Measurements from ENCODE around the gene MLANA. TPM values are rescaled to one million over a fixed set of nuclear protein-coding genes. Genes with fewer than 3 reads are reported as not detected.

The MLANA gene
- total RNA-seq, 1 experiment from 2014 or later: 0.04 TPM

- H3K27me3 ChIP-seq: no peaks in the 10 kb centered on the region
- no peaks in the 10 kb centered on the region for H3K9me3 ChIP-seq (replicated peaks)
- no peak overlapping the region for H3K27ac ChIP-seq
- H3K36me3 ChIP-seq: no peaks in the 10 kb centered on the region
- no peak for DNase-seq
- H3K4me1 ChIP-seq: no peaks in the 10 kb centered on the region
- H3K4me3 ChIP-seq: no peak overlapping the region
Observed at GRCh38 chr9:5902377-5902776, 11.7 kb downstream of the MLANA start.

DNA sequence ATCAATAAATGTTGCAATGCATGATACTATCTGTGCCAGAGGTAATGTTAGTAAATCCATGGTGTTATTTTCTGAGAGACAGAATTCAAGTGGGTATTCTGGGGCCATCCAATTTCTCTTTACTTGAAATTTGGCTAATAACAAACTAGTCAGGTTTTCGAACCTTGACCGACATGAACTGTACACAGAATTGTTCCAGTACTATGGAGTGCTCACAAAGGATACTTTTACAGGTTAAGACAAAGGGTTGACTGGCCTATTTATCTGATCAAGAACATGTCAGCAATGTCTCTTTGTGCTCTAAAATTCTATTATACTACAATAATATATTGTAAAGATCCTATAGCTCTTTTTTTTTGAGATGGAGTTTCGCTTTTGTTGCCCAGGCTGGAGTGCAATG, 18.2 kb downstream of the MLANA start:
- Histone ChIP-seq H3K27me3 (no peaks in the 10 kb centered on the region), H3K27ac (no peak overlapping the region), H3K4me3 (no peak overlapping the region), H3K4me1 (no peaks in the 10 kb centered on the region), H3K9me3 (replicated peaks) (no peaks in the 10 kb centered on the region), H3K36me3 (no peaks in the 10 kb centered on the region)
- no peak for DNase-seq

- H3K27me3 ChIP-seq: no peaks in the 10 kb centered on the region
- H3K4me1 ChIP-seq: no peaks in the 10 kb centered on the region
- H3K9me3 ChIP-seq (replicated peaks): no peaks in the 10 kb centered on the region
- DNase-seq: no peak
- H3K27ac ChIP-seq: no peak overlapping the region
- no peak overlapping the region for H3K4me3 ChIP-seq
- no peaks in the 10 kb centered on the region for H3K36me3 ChIP-seq
Observed at GRCh38 chr9:5909976-5910375, 19.3 kb downstream of the MLANA start.

DNA sequence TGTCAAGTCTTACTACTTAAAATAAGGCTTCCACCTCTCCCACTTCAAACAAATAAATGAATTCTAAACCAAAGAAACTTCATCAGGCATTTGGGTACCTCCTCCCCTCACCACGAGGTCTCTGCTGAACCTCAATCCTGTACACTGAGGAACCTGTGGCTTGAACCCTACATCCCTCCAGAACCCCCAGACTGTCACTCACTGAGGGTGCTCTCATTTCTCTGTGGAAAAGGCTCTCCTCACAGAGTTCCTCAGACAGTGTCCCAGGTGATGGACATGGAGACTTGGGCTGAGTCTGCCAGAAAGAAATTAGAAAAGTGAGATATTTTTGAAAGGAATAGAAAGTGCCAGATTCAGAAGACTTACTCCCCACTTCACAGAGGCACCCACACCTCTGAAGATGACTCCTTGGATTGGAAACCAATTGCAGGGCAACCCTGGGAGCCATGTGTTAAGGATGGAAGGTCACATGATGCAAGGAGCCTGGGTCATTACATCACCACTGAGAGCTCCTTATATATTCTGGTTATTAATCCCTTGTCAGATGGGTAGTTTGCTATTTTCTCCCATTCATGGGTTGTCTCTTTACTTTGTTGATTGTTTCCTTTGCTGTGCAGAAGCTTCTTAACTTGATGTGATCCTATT, 19.8 kb downstream of the MLANA start:
- H3K36me3 ChIP-seq: no peaks in the 10 kb centered on the region
- H3K27me3 ChIP-seq: no peaks in the 10 kb centered on the region
- no peaks in the 10 kb centered on the region for H3K4me1 ChIP-seq
- no peaks in the 10 kb centered on the region for H3K9me3 ChIP-seq (replicated peaks)
- no peak overlapping the region for H3K27ac ChIP-seq
- DNase-seq: no peak
- no peak overlapping the region for H3K4me3 ChIP-seq

GRCh38 chr9:5915438-5915837, 24.7 kb downstream of the MLANA start:
- Histone ChIP-seq H3K27me3 (no peaks in the 10 kb centered on the region), H3K4me3 (no peak overlapping the region), H3K4me1 (no peaks in the 10 kb centered on the region), H3K27ac (no peak overlapping the region), H3K36me3 (no peaks in the 10 kb centered on the region), H3K9me3 (replicated peaks) (no peaks in the 10 kb centered on the region)
- DNase-seq: no peak

GRCh38 chr9:5917273-5917672, 26.6 kb downstream of the MLANA start:
- no peaks in the 10 kb centered on the region for H3K9me3 ChIP-seq (replicated peaks)
- no peak overlapping the region for H3K4me3 ChIP-seq
- H3K36me3 ChIP-seq: no peaks in the 10 kb centered on the region
- DNase-seq: no peak
- H3K27ac ChIP-seq: no peak overlapping the region
- H3K27me3 ChIP-seq: no peaks in the 10 kb centered on the region
- no peaks in the 10 kb centered on the region for H3K4me1 ChIP-seq

GRCh38 chr9:5917888-5918287, 27.2 kb downstream of the MLANA start:
- H3K36me3 ChIP-seq: no peaks in the 10 kb centered on the region
- no peaks in the 10 kb centered on the region for H3K4me1 ChIP-seq
- DNase-seq: no peak
- no peaks in the 10 kb centered on the region for H3K27me3 ChIP-seq
- no peaks in the 10 kb centered on the region for H3K9me3 ChIP-seq (replicated peaks)
- no peak overlapping the region for H3K27ac ChIP-seq
- no peak overlapping the region for H3K4me3 ChIP-seq

GRCh38 chr9:5918460-5918859, 27.8 kb downstream of the MLANA start:
- H3K36me3 ChIP-seq: 0 out of 2 replicates have a peak, but pooled peaks cover under 1% of the 10 kb centered on the region
- DNase-seq: no peak
- no peaks in the 10 kb centered on the region for H3K9me3 ChIP-seq (replicated peaks)
- no peak overlapping the region for H3K27ac ChIP-seq
- H3K4me1 ChIP-seq: no peaks in the 10 kb centered on the region
- no peaks in the 10 kb centered on the region for H3K27me3 ChIP-seq
- H3K4me3 ChIP-seq: no peak overlapping the region

GRCh38 chr9:5920860-5921328, 30.2 kb downstream of the MLANA start:
- Histone ChIP-seq H3K27ac (no peak overlapping the region), H3K36me3 (0 out of 2 replicates have a peak, but pooled peaks cover 6% of the 10 kb centered on the region), H3K4me1 (no peaks in the 10 kb centered on the region), H3K27me3 (no peaks in the 10 kb centered on the region), H3K9me3 (replicated peaks) (no peaks in the 10 kb centered on the region), H3K4me3 (no peak overlapping the region)
- no peak for DNase-seq

GRCh38 chr9:5922192-5922591, 31.5 kb downstream of the MLANA start:
- no peaks in the 10 kb centered on the region for H3K4me1 ChIP-seq
- no peak overlapping the region for H3K27ac ChIP-seq
- H3K27me3 ChIP-seq: no peaks in the 10 kb centered on the region
- no peak overlapping the region for H3K4me3 ChIP-seq
- H3K36me3 ChIP-seq: 0 out of 2 replicates have a peak, but pooled peaks cover 6% of the 10 kb centered on the region
- DNase-seq: no peak
- no peaks in the 10 kb centered on the region for H3K9me3 ChIP-seq (replicated peaks)

GRCh38 chr9:5931657-5932056, 41.0 kb downstream of the MLANA start:
- Histone ChIP-seq H3K4me3 (no peak overlapping the region), H3K27ac (no peak overlapping the region), H3K36me3 (no peaks in the 10 kb centered on the region), H3K4me1 (no peaks in the 10 kb centered on the region), H3K9me3 (replicated peaks) (no peaks in the 10 kb centered on the region), H3K27me3 (no peaks in the 10 kb centered on the region)
- DNase-seq: no peak

DNA sequence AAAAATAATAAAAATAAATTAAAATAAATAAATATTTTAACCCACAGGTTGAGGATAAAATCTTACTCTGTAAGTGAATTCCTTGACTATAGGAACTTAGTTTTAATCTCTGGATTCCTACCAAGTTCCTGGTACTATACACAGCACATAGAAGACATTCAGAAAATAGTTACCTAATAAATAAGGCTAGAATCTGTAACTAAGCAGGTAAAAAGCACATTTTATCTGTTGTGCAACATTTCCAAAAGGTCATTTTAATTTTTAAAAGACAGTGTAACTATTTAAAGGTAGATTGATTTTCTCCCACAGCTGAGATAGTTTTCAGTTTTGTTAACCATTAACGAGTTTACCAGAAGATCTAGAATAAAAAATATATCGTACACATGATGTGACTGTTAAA, 47.8 kb downstream of the MLANA start:
- Histone ChIP-seq H3K36me3 (no peaks in the 10 kb centered on the region), H3K9me3 (replicated peaks) (no peaks in the 10 kb centered on the region), H3K4me1 (no peaks in the 10 kb centered on the region), H3K27me3 (no peaks in the 10 kb centered on the region), H3K27ac (no peak overlapping the region), H3K4me3 (no peak overlapping the region)
- no peak for DNase-seq

- Histone ChIP-seq H3K27me3 (no peaks in the 10 kb centered on the region), H3K27ac (no peak overlapping the region), H3K9me3 (replicated peaks) (no peaks in the 10 kb centered on the region), H3K36me3 (no peaks in the 10 kb centered on the region), H3K4me1 (no peaks in the 10 kb centered on the region), H3K4me3 (no peak overlapping the region)
- DNase-seq: no peak
Observed at GRCh38 chr9:5939530-5939929, 48.8 kb downstream of the MLANA start.

DNA sequence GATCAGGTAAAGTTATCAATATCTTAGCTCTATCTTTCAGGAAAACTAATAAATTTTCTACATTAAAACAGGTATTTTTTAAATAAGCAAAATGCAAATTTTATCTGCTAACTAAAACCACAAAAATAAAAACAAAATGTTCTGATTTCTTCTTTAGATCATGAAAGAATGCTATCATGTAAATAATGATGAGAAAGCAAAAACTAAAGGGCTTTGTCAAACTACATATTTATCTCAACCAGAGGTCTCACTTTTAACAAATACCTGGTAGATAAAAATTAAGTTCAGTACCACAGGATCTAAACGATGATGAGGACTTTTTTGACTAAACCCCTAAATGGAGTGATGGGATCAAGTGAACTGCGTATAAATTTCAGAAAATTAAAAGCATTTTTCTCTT, 50.5 kb downstream of the MLANA start:
- Histone ChIP-seq H3K4me1 (no peaks in the 10 kb centered on the region), H3K4me3 (no peak overlapping the region), H3K27ac (no peak overlapping the region), H3K27me3 (no peaks in the 10 kb centered on the region), H3K9me3 (replicated peaks) (no peaks in the 10 kb centered on the region), H3K36me3 (no peaks in the 10 kb centered on the region)
- DNase-seq: no peak

GRCh38 chr9:5945112-5945511, 54.4 kb downstream of the MLANA start:
- DNase-seq: no peak
- H3K9me3 ChIP-seq (replicated peaks): no peaks in the 10 kb centered on the region
- H3K27ac ChIP-seq: no peak overlapping the region
- no peaks in the 10 kb centered on the region for H3K27me3 ChIP-seq
- H3K4me1 ChIP-seq: peaks cover 24% of the 10 kb centered on the region
- no peak overlapping the region for H3K4me3 ChIP-seq
- no peaks in the 10 kb centered on the region for H3K36me3 ChIP-seq

DNA sequence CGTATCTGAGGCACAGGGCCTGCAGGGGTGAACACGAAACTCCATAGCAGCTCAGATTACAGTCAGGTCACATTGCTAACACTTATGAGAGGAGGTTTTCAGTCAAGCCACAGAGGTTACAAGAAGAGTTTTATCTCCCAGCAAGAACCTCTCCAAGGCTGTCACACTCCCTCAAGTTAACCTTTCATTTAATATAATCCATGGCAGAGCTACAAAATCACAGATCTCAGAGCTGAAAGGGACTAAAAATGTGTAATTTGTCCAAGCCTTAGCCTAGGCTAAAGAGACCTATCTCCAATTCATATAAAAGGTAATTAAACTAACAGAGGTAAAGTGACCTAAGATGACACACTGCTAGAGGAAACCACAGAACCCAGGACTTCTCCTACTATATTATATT, 57.2 kb downstream of the MLANA start:
- no peak overlapping the region for H3K27ac ChIP-seq
- H3K4me1 ChIP-seq: peaks cover 25% of the 10 kb centered on the region
- no peak overlapping the region for H3K4me3 ChIP-seq
- DNase-seq: peak; percentile 8 to 61
- no peaks in the 10 kb centered on the region for H3K36me3 ChIP-seq
- no peaks in the 10 kb centered on the region for H3K9me3 ChIP-seq (replicated peaks)
- H3K27me3 ChIP-seq: no peaks in the 10 kb centered on the region

All from SJCRH30 (cell line).